ENCODE measurements around the gene IL11RA.

GRCh38 chr9:34691936-34692315 lies 39.9 kb downstream of the IL11RA start:
- TF ChIP-seq POLR2A (IDR thresholded peaks at IDR 0.05; ENCODE audit: low read length) (no peak), GATA1 (IDR thresholded peaks at IDR 0.05; ENCODE audit: low read depth, low read length) (no peak)
